Fibroblast of lung (primary cell): Measurements from ENCODE around the gene IL21R.

Experiments used
- EZH2 ChIP-seq: IDR thresholded peaks from 2 replicates; pipeline ENCODE4 v1.5.1; 2012; ENCODE audit warnings: low read length, control low read depth, mild to moderate bottlenecking; ENCODE audit errors: missing control alignments
- TF ChIP-seq, protein P1 (sequence below), 2 donors: IDR thresholded peaks in 1 of 2; conservative IDR thresholded peaks in 1 of 2; 1 replicate in 1 of 2; 2 replicates in 1 of 2; pipeline ENCODE4 v1.5.1; 2011 to 2012; ENCODE audit warnings: low read length in 2 of 2, control low read depth in 1 of 2, inconsistent platforms in 1 of 2, low read depth in 1 of 2, mild to moderate bottlenecking in 1 of 2

DNA sequence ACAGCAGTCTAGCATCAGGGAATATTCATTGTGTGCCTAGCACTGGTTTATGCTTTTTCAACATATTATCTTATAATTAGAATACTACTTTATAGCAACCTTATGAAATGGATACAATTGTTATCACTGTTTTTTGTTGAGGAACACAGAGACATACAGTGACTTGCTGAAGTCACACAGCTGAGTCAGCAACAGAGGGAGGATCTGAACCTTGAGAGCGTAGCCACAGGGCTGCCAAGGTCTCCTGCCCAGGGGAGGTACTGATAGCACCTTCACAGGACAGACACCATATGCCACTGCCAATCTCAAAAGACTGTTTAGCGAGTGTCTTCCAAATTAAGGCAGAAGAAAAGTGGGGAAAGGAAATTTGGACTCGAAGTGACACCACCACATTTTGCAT is 84.8 kb downstream of the IL21R start:
- TF ChIP-seq, protein P1, sequence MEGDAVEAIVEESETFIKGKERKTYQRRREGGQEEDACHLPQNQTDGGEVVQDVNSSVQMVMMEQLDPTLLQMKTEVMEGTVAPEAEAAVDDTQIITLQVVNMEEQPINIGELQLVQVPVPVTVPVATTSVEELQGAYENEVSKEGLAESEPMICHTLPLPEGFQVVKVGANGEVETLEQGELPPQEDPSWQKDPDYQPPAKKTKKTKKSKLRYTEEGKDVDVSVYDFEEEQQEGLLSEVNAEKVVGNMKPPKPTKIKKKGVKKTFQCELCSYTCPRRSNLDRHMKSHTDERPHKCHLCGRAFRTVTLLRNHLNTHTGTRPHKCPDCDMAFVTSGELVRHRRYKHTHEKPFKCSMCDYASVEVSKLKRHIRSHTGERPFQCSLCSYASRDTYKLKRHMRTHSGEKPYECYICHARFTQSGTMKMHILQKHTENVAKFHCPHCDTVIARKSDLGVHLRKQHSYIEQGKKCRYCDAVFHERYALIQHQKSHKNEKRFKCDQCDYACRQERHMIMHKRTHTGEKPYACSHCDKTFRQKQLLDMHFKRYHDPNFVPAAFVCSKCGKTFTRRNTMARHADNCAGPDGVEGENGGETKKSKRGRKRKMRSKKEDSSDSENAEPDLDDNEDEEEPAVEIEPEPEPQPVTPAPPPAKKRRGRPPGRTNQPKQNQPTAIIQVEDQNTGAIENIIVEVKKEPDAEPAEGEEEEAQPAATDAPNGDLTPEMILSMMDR (conservative IDR thresholded peaks at IDR 0.05 in 1 of 2, IDR thresholded peaks at IDR 0.05 in 1 of 2; ENCODE audit: low read depth in 1 of 2, low read length in 2 of 2) = no peak
- no peak for TF ChIP-seq EZH2
